ENCODE data around the gene UBE4B.
A peak's percentile ranks its signal among the peaks of the same experiment; 100 is the strongest.
"Not testable (repeated sequence)": the region's sequence is repeated elsewhere in the genome, so short reads cannot be mapped to it uniquely, and the experiment has no call there.

UBE4B gene

GRCh38 chr1:10179406-10180091 is 146.8 kb downstream of the UBE4B start:
- DNase-seq: no peak

- no peak for DNase-seq
These were observed 148.4 kb downstream of the UBE4B start for GRCh38 chr1:10181154-10181553.

DNA sequence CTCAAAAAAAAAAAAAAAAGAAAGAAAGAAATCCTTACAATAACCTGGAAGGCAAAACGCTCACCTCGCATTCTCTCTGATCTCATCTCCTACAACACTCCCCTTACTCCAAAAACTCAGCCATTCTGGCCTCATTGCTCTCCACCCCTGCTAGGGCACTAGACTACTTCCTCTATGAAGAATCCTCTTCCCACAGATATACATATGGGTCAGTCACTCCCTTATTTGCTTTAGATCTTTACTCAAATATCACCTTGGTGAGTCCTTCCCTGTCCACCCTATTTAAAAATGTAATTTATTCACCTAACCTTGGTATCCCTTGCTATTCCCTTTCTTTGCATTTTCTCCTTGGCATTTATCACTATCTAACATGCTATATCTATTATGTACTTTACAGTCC is 153.0 kb downstream of the UBE4B start:
- no peak for DNase-seq

DNA sequence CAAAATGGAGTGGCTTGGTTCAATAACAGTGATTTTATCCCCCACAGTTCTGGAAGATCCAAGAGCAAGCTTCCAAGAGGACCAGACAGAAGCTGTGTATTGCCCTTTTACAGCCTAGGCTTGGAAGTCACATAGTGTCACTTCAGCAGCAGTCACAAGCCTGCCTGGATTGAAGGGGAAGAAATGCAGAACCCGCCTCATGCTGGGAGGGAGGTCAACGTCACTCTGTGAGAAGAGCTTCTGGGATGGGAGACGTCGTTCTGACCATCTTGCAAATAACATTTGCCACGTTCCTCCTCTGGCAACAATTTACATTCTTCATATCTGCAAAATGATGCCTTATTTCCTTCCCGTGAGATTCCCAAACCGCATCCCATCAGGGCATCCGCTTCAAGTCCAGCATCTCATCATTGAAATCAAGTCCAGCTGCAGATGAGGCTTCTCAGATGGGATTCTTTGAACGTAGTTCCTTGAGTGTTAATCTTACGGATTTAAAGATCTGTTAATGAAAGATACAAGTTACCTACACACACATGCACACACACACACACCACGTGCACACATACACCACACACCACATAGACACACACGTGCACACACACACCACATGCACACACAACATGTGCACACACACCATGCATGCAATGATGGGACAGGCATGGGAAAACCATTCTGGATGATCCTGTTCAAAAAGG is 153.7 kb downstream of the UBE4B start:
- no peak for DNase-seq

DNA sequence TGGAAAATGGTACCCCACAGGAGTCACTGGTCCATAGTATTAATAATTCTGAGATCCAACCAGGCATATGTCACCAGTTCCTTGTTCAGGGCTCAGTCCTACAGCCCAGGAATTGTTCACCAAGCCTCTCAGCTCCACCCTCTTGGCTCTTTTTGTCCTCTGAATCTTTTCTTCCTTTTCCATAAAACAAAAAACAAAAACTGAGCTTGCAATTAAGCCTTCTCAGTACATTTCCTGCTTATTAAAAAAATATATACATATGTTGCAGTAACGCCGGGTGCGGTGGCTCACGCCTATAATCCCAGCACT is 154.2 kb downstream of the UBE4B start:
- DNase-seq: no peak

GRCh38 chr1:10188133-10188650 is 155.4 kb downstream of the UBE4B start:
- no peak for DNase-seq

GRCh38 chr1:10189659-10190058 is 156.9 kb downstream of the UBE4B start:
- no peak for DNase-seq

- no peak for DNase-seq
These were observed 159.5 kb downstream of the UBE4B start for GRCh38 chr1:10192263-10192662.

GRCh38 chr1:10193288-10193687 is 160.5 kb downstream of the UBE4B start:
- no peak for DNase-seq

DNA sequence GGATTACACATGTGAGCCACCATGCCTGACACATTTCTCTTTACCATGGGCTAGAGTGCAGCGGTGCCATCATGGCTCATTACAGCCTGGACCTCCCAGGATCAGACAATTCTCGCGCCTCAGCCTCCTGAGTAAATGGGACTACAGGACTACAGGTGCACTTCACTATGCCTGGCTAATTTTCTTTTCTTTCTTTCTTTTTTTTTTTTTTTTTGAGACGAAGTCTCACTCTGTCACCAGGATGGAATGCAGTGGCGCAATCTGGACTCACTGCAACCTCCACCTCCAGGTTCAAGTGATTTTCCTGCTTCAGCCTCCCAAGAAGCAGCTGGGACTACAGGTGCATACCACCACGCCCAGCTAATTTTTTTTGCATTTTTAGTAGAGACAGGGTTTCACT is 162.8 kb downstream of the UBE4B start:
- DNase-seq: no peak

DNA sequence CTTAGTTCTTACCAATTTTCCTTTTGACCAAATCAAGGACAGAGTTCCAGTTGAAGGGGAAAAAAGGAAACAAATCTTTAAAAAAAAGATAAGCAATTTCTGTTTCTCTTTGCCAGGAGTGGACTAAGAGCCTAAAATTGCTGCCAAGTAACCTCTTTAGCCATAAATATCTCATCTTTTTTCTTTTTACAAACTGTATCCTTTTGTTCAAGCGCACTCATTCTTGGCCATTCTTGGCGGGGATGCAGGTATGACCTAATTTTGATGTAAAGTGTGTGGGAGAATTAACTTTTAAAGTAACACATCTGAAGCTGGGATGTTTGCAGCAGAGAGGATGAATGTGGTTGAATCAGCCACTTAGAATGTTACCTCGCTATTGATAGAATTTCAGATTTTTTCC is 164.2 kb downstream of the UBE4B start:
- no peak for DNase-seq

DNA sequence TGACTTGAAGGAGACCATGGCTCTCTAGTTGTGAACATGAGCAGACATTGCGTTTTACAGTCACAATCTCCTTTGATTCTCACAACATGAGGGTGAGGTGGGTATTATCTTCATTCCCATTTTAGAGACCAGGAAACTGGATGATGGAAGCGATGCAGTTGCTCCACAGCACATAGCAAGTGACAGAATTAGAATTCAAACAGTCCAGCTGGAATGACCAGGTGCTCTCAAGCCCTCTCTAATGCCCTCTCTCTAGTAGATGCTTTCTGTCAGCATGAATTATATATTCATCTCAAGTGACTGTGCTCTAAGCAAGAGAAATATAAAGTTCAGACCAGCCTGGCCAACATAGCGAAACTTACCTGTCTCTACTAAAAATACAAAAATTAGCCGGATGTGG is 167.9 kb downstream of the UBE4B start:
- DNase-seq: no peak

GRCh38 chr1:10204003-10204642 is 171.4 kb downstream of the UBE4B start:
- no peak for DNase-seq

DNA sequence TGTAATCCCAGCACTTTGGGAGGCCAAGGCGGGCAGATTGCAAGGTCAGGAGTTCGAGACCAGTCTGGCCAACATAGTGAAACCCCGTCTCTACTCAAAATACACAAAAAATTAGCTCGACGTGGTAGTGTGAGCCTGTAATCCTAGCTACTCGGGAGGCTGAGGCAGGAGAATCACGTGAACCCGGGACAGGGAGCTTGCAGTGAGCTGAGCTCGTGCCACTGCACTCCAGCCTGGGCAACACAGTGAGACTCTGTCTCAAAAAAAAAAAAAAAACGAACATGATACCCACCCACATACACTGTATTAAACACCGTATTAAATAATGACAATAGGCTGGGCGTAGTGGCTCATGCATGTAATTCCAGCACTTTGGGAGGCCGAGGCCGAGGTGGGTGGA is 172.4 kb downstream of the UBE4B start:
- not testable (repeated sequence) for DNase-seq

DNA sequence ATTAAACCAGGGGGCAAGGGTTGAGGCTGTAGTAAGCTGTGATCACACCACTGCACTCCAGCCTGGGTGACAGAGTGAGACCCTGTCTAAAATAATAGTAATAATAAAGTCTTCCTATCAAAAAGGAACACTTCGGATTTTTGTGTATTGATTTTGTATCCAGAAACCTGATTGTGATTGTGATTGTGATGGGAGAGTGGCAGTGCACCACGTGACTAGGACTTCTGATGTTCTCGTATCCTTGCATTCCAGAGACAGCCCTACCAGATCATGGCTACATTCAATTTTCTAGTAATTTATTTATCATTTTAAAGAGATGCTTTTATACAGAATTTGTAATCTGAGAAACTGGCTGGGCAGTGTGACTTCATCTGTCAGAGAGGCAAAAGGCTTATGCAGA is 175.1 kb downstream of the UBE4B start:
- no peak for DNase-seq

DNA sequence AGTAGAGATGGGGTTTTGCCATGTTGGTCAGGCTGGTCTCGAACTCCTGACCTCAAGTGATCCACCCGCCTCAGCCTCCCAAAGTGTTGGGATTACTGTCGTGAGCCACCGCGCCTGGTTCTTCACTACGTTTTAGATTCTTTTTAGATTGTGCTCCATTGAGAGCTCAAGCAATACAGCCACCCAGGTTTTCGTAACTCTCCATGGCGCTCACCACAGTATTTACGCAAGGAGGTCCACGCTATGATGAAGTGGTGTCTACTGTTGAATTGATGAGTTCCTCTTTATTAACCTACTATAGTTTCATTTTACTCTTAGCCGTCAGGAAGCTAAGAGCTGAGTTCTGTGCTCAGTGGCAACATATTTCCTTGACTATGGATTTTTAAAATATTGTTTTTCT is 175.8 kb downstream of the UBE4B start:
- no peak for DNase-seq

GRCh38 chr1:10209590-10209904 is 176.8 kb downstream of the UBE4B start:
- no peak for DNase-seq

DNA sequence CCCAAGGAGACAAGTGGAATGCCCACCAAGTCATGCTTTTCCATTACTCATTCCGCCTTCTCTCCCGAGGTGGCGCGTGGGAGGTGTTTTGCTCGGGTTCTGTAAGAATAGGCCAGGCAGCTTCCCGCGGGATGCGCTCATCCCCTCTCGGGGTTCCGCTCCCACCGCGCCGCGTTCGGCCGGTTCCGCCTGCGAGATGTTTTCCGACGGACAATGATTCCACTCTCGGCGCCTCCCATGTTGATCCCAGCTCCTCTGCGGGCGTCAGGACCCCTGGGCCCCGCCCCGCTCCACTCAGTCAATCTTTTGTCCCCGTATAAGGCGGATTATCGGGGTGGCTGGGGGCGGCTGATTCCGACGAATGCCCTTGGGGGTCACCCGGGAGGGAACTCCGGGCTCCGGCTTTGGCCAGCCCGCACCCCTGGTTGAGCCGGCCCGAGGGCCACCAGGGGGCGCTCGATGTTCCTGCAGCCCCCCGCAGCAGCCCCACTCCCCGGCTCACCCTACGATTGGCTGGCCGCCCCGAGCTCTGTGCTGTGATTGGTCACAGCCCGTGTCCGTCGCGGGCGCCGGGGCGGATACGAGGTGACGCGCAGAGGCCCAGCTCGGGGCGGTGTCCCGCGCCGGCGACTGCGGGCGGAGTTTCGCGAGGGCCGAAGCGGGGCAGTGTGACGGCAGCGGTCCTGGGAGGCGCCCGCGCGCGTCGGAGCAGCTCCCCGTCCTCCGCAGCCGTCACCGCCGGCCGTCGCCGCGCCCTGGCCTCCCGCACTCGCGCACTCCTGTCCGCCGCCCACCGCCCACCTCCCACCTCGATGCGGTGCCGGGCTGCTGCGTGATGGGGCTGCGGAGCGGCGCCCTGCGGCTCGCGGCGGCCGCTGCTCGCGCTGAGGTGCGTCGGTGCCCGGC is 177.4 kb downstream of the UBE4B start, which contains the start of gene KIF1B:
Gene KIF1B (plus strand): TSS at position 666 of the 906 bp plus-strand sequence. CDS start 21,759 bp downstream, outside the sequence.
- DNase-seq: peak; percentile 97

DNA sequence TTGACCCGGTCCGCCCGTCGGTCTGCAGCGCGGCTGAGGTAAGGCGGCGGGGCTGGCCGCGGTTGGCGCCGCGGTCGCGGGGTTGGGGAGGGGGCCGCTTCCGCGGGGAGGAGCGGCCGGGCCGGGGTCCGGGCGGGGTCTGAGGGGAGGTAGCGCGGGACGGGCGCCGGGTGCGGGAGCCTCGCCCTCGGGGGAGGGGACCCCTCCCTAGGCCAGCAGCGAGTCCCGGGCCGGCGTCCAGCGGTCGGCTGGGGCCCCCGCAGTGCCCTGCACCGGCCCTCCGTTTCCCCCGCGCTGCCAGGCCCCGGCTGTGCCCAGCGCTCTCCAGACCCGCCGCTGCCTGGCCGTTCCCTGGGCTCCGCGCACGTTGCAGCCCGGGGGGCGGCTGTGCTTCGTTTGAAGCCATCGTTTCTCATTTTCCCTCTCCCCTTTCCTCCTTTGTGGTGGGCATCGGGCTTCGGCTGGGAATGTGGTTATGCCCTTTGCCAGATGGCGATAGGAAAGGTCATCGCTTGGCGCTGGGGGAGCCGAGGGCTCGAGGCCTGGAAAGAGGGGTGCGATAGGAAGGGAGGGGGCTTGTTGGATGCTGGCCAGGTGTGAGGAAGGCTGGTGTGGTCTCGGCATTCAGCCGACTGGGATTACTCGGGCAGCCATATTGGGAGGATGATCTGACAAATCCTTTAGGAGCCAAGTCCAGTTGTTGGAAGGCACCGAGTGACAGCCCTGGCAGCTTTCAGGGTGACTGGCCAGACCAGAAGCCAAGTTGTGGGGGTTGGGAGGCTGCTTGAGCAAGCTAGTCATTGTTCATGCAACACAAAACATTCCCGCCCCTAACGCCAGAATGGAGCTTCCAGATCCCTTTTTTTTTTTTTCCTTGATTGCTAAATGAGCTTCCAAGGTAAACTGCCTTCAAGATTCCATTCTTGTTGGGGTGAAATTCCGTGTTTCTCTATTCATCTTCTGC is 178.4 kb downstream of the UBE4B start:
- DNase-seq: peak; percentile 55

DNA sequence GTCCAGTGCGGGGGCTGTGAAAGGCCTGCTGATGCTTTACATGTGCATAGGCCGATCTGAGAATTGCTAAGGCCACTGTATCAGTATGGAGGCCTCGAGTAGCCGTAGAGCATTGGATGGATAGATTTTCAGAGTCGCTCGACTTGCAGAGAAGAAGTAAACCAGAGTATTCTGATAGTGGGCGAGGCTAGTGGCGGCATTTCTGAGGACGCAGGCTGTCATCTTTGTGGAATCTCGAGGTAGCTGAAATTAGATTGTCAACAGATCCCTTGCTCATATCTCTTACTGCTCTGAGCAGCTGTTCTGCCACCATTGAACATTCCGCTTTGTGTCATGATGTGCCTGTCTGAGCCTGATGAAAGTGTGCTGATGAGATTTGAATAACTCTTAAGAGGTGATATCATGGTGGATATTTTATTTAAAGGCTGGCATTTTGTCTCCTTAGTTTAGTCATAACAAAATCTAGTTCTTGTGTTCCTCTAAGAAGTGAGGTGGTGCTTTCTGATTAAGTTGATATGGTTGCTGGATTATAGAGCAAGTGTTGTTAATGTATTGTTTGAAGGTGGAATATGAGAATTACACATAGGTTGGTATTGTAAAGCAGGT is 179.2 kb downstream of the UBE4B start:
- no peak for DNase-seq

- DNase-seq: no peak
These were observed 179.7 kb downstream of the UBE4B start for GRCh38 chr1:10212476-10212875.

All from stimulated activated CD8-positive, alpha-beta memory T cell treated with anti-CD3 and anti-CD28 coated beads, Interleukin-4, amount 100 ng/mL, for 48 hours (primary cell).